A673 (cell line): ENCODE data around the gene FAM229A.

Experiments
- EZH2 ChIP-seq: fragments of 200-600 bp; sonication (generic); IDR thresholded peaks from 2 replicates; pipeline ENCODE4 v1.6.1; 2017; ENCODE audit warnings: borderline replicate concordance, low read depth, mild to moderate bottlenecking, mixed read lengths, antibody characterized with exemption, low read length; ENCODE audit not compliant: poor library complexity, severe bottlenecking
- TF ChIP-seq, protein P1 (sequence below): fragments of 300-800, 200-600 bp; sonication (generic); conservative IDR thresholded peaks from 2 replicates; pipeline ENCODE4 v1.5.1; 2017; ENCODE audit warnings: low read depth, mild to moderate bottlenecking, antibody characterized with exemption, low read length, moderate library complexity, mixed read lengths

DNA sequence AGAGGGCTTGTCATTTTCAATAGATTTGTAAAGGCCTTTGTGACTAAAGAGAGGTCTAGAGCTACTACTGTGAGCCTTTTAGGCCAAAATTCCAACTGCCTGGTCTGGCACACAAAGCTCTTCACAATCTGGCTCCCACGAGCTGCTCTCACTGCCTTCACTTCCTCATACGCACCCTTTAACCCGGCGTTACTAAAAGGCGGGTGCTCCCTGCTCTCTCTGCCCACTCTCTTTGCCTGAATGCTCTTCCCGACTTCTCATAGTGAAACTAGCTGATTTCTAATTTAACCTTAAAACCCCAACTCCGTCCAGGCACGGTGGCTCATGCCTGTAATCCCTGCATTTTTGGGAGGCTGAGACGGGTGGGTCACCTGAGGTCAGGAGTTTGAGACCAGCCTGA lies 17.8 kb upstream of the FAM229A start:
- TF ChIP-seq, protein P1, sequence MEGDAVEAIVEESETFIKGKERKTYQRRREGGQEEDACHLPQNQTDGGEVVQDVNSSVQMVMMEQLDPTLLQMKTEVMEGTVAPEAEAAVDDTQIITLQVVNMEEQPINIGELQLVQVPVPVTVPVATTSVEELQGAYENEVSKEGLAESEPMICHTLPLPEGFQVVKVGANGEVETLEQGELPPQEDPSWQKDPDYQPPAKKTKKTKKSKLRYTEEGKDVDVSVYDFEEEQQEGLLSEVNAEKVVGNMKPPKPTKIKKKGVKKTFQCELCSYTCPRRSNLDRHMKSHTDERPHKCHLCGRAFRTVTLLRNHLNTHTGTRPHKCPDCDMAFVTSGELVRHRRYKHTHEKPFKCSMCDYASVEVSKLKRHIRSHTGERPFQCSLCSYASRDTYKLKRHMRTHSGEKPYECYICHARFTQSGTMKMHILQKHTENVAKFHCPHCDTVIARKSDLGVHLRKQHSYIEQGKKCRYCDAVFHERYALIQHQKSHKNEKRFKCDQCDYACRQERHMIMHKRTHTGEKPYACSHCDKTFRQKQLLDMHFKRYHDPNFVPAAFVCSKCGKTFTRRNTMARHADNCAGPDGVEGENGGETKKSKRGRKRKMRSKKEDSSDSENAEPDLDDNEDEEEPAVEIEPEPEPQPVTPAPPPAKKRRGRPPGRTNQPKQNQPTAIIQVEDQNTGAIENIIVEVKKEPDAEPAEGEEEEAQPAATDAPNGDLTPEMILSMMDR: no peak
- TF ChIP-seq EZH2: no peak
